ENCODE data around the gene ASS1. TPM values are rescaled to one million over a fixed set of nuclear protein-coding genes. Genes with fewer than 3 reads are reported as not detected.
A peak's percentile ranks its signal among the peaks of the same experiment; 100 is the strongest.

The ASS1 gene
- total and polyA plus RNA-seq, 5 donors = 37.6 to 88.3 (median 60.4) TPM

- no peak overlapping the region for H3K4me3 ChIP-seq (ENCODE audit: low read length)
- WGBS = 72% methylated on average over 11 of the region's 11 CpGs
- H3K27ac ChIP-seq (ENCODE audit: low read length) = no peak overlapping the region
- no peaks in the 10 kb centered on the region for H3K27me3 ChIP-seq (ENCODE audit: control insufficient read depth, insufficient read depth)
- no peak for DNase-seq
- no peaks in the 10 kb centered on the region for H3K4me1 ChIP-seq (ENCODE audit: control insufficient read depth, insufficient read depth, low read length)
- intact Hi-C loops (cut with DNase I) = no loop called here
- H3K9me3 ChIP-seq (ENCODE audit: control insufficient read depth, low read length) = no peaks in the 10 kb centered on the region
- no peak for ATAC-seq
Measured at GRCh38 chr9:130539420-130540223, 94.9 kb downstream of the ASS1 start.

- WGBS = 76% methylated on average over 2 of the region's 2 CpGs
- H3K27ac ChIP-seq (ENCODE audit: low read length) = no peak overlapping the region
- H3K27me3 ChIP-seq (ENCODE audit: control insufficient read depth, insufficient read depth) = no peaks in the 10 kb centered on the region
- ATAC-seq (no peak), DNase-seq (no peak)
- H3K4me3 ChIP-seq (ENCODE audit: low read length) = no peak overlapping the region
- H3K9me3 ChIP-seq (ENCODE audit: control insufficient read depth, low read length) = no peaks in the 10 kb centered on the region
- intact Hi-C loops (cut with DNase I) = no loop called here
- H3K4me1 ChIP-seq (ENCODE audit: control insufficient read depth, insufficient read depth, low read length) = no peaks in the 10 kb centered on the region
Measured at GRCh38 chr9:130541533-130541932, 96.8 kb downstream of the ASS1 start.

- Histone ChIP-seq H3K27me3 (ENCODE audit: control insufficient read depth, insufficient read depth) (no peaks in the 10 kb centered on the region), H3K27ac (ENCODE audit: low read length) (no peak overlapping the region), H3K4me3 (ENCODE audit: low read length) (no peak overlapping the region), H3K9me3 (ENCODE audit: control insufficient read depth, low read length) (no peaks in the 10 kb centered on the region), H3K4me1 (ENCODE audit: control insufficient read depth, insufficient read depth, low read length) (no peaks in the 10 kb centered on the region)
- 68% methylated on average over 5 of the region's 5 CpGs for WGBS
- DNase-seq (peak in 1 of 3 donors; percentile 9), ATAC-seq (no peak)
- intact Hi-C loops (cut with DNase I) = no loop called here
Measured at GRCh38 chr9:130542038-130542437, 97.3 kb downstream of the ASS1 start.

GRCh38 chr9:130542457-130543228 is 97.9 kb downstream of the ASS1 start:
- Histone ChIP-seq H3K27me3 (ENCODE audit: control insufficient read depth, insufficient read depth) (no peaks in the 10 kb centered on the region), H3K27ac (ENCODE audit: low read length) (no peak overlapping the region), H3K9me3 (ENCODE audit: control insufficient read depth, low read length) (no peaks in the 10 kb centered on the region), H3K4me1 (ENCODE audit: control insufficient read depth, insufficient read depth, low read length) (no peaks in the 10 kb centered on the region), H3K4me3 (ENCODE audit: low read length) (no peak overlapping the region)
- no peak for ATAC-seq
- 67% methylated on average over 7 of the region's 7 CpGs for WGBS
- peak in 1 of 3 donors; percentile 37 for DNase-seq
- intact Hi-C loops (cut with DNase I) = no loop called here

- no peaks in the 10 kb centered on the region for H3K9me3 ChIP-seq (ENCODE audit: control insufficient read depth, low read length)
- no peaks in the 10 kb centered on the region for H3K4me1 ChIP-seq (ENCODE audit: control insufficient read depth, insufficient read depth, low read length)
- no peak overlapping the region for H3K27ac ChIP-seq (ENCODE audit: low read length)
- peak in 1 of 3 donors; percentile 0 for DNase-seq
- ATAC-seq = no peak
- no peaks in the 10 kb centered on the region for H3K27me3 ChIP-seq (ENCODE audit: control insufficient read depth, insufficient read depth)
- 68% methylated on average over 8 of the region's 8 CpGs for WGBS
- H3K4me3 ChIP-seq (ENCODE audit: low read length) = no peak overlapping the region
- intact Hi-C loops (cut with DNase I) = no loop called here
Measured at GRCh38 chr9:130543368-130543767, 98.6 kb downstream of the ASS1 start.

- Histone ChIP-seq H3K4me3 (ENCODE audit: low read length) (no peak overlapping the region), H3K4me1 (ENCODE audit: control insufficient read depth, insufficient read depth, low read length) (no peaks in the 10 kb centered on the region), H3K27me3 (ENCODE audit: control insufficient read depth, insufficient read depth) (no peaks in the 10 kb centered on the region), H3K9me3 (ENCODE audit: control insufficient read depth, low read length) (no peaks in the 10 kb centered on the region), H3K27ac (ENCODE audit: low read length) (no peak overlapping the region)
- no peak for DNase-seq
- 78% methylated on average over 6 of the region's 6 CpGs for WGBS
- ATAC-seq = no peak
- intact Hi-C loops (cut with DNase I) = no loop called here
Measured at GRCh38 chr9:130543859-130544258, 99.1 kb downstream of the ASS1 start.

- Histone ChIP-seq H3K9me3 (ENCODE audit: control insufficient read depth, low read length) (no peaks in the 10 kb centered on the region), H3K27ac (ENCODE audit: low read length) (no peak overlapping the region), H3K27me3 (ENCODE audit: control insufficient read depth, insufficient read depth) (no peaks in the 10 kb centered on the region), H3K4me3 (ENCODE audit: low read length) (no peak overlapping the region), H3K4me1 (ENCODE audit: control insufficient read depth, insufficient read depth, low read length) (no peaks in the 10 kb centered on the region)
- WGBS = 68% methylated on average over 9 of the region's 9 CpGs
- DNase-seq = no peak
- intact Hi-C loops (cut with DNase I) = no loop called here
- ATAC-seq = no peak
Measured at GRCh38 chr9:130544364-130544763, 99.6 kb downstream of the ASS1 start.

GRCh38 chr9:130548103-130548502 is 103.3 kb downstream of the ASS1 start:
- ATAC-seq (no peak), DNase-seq (no peak)
- H3K27me3 ChIP-seq (ENCODE audit: control insufficient read depth, insufficient read depth) = no peaks in the 10 kb centered on the region
- no peak overlapping the region for H3K27ac ChIP-seq (ENCODE audit: low read length)
- no peak overlapping the region for H3K4me3 ChIP-seq (ENCODE audit: low read length)
- no peaks in the 10 kb centered on the region for H3K9me3 ChIP-seq (ENCODE audit: control insufficient read depth, low read length)
- WGBS = 85% methylated on average over 6 of the region's 6 CpGs
- intact Hi-C loops (cut with DNase I) = no loop called here
- H3K4me1 ChIP-seq (ENCODE audit: control insufficient read depth, insufficient read depth, low read length) = no peaks in the 10 kb centered on the region

- Histone ChIP-seq H3K4me3 (ENCODE audit: low read length) (no peak overlapping the region), H3K9me3 (ENCODE audit: control insufficient read depth, low read length) (no peaks in the 10 kb centered on the region), H3K27me3 (ENCODE audit: control insufficient read depth, insufficient read depth) (no peaks in the 10 kb centered on the region), H3K27ac (ENCODE audit: low read length) (no peak overlapping the region), H3K4me1 (ENCODE audit: control insufficient read depth, insufficient read depth, low read length) (no peaks in the 10 kb centered on the region)
- DNase-seq (no peak), ATAC-seq (no peak)
- WGBS = 89% methylated on average over 5 of the region's 5 CpGs
- intact Hi-C loops (cut with DNase I) = no loop called here
Measured at GRCh38 chr9:130549093-130549735, 104.5 kb downstream of the ASS1 start.
